Measurements from ENCODE around the gene TM6SF1. TPM values are rescaled to one million over a fixed set of nuclear protein-coding genes. Genes with fewer than 3 reads are reported as not detected.

Gene TM6SF1
- polyA plus RNA-seq, 1 donor: 58.0 TPM

GRCh38 chr15:83174891-83175290 is 67.4 kb downstream of the TM6SF1 start:
- no peak for DNase-seq (ENCODE audit: low read depth)

GRCh38 chr15:83178390-83178789 is 70.9 kb downstream of the TM6SF1 start:
- DNase-seq (ENCODE audit: low read depth): no peak

- DNase-seq (ENCODE audit: low read depth): no peak
These were observed 71.5 kb downstream of the TM6SF1 start for GRCh38 chr15:83178869-83179325.

GRCh38 chr15:83185561-83185960 is 78.1 kb downstream of the TM6SF1 start:
- no peak for DNase-seq (ENCODE audit: low read depth)

Other genes with a start within 250 kb of the TM6SF1 start
- gene HOMER2, start 154.9 kb upstream of the TM6SF1 start, polyA plus RNA-seq (ENCODE audit: insufficient read length): 34.8 TPM
- 30.9 TPM for gene RAMAC, start 121.4 kb upstream of the TM6SF1 start, polyA plus RNA-seq (ENCODE audit: insufficient read length)
- gene C15orf40, start 96.0 kb upstream of the TM6SF1 start, polyA plus RNA-seq (ENCODE audit: insufficient read length): 16.6 TPM
- gene BTBD1, start 40.4 kb upstream of the TM6SF1 start, polyA plus RNA-seq (ENCODE audit: insufficient read length): 115 TPM
- gene HDGFL3, start 100.2 kb downstream of the TM6SF1 start, polyA plus RNA-seq (ENCODE audit: insufficient read length): 38.1 TPM
- gene BNC1, start 177.0 kb downstream of the TM6SF1 start, polyA plus RNA-seq (ENCODE audit: insufficient read length): 1.8 TPM